GM21528 (cell line): Measurements from ENCODE around the gene UBL4B.

ENCODE experiments used
- ATAC-seq: cut with Tn5 transposase; IDR thresholded peaks from one replicate; pipeline ENCODE4 v1.9.1; 2021; ENCODE audit warnings: mild to moderate bottlenecking, moderate library complexity; ENCODE audit not compliant: unreplicated experiment, low FRiP score

UBL4B gene

GRCh38 chr1:110112656-110113055, 413 bp downstream of the UBL4B start:
- no peak for ATAC-seq

- ATAC-seq = no peak
Observed at GRCh38 chr1:110113551-110113950, 1.3 kb downstream of the UBL4B start.

GRCh38 chr1:110114173-110114572, 1.9 kb downstream of the UBL4B start:
- ATAC-seq = no peak

- no peak for ATAC-seq
Observed at GRCh38 chr1:110114784-110115183, 2.5 kb downstream of the UBL4B start.

GRCh38 chr1:110118636-110119396, 6.6 kb downstream of the UBL4B start:
- no peak for ATAC-seq

GRCh38 chr1:110119843-110120242, 7.6 kb downstream of the UBL4B start:
- ATAC-seq = no peak

- no peak for ATAC-seq
Observed at GRCh38 chr1:110120960-110121561, 8.8 kb downstream of the UBL4B start.

- no peak for ATAC-seq
Observed at GRCh38 chr1:110123224-110123623, 11.0 kb downstream of the UBL4B start.

- no peak for ATAC-seq
Observed at GRCh38 chr1:110125810-110126209, 13.6 kb downstream of the UBL4B start.

- ATAC-seq = no peak
Observed at GRCh38 chr1:110130113-110130591, 17.9 kb downstream of the UBL4B start.

- no peak for ATAC-seq
Observed at GRCh38 chr1:110130989-110131388, 18.7 kb downstream of the UBL4B start.

- ATAC-seq = no peak
Observed at GRCh38 chr1:110132682-110133081, 20.4 kb downstream of the UBL4B start.

- ATAC-seq = no peak
Observed at GRCh38 chr1:110133436-110133835, 21.2 kb downstream of the UBL4B start.

- ATAC-seq = no peak
Observed at GRCh38 chr1:110134050-110134595, 21.9 kb downstream of the UBL4B start.

- ATAC-seq = no peak
Observed at GRCh38 chr1:110135246-110135645, 23.0 kb downstream of the UBL4B start.

GRCh38 chr1:110135666-110136065, 23.4 kb downstream of the UBL4B start:
- no peak for ATAC-seq

- ATAC-seq = no peak
Observed at GRCh38 chr1:110136911-110137310, 24.7 kb downstream of the UBL4B start.

GRCh38 chr1:110138956-110139355, 26.7 kb downstream of the UBL4B start:
- no peak for ATAC-seq

GRCh38 chr1:110144366-110144765, 32.1 kb downstream of the UBL4B start:
- no peak for ATAC-seq

- ATAC-seq = no peak
Observed at GRCh38 chr1:110148961-110149360, 36.7 kb downstream of the UBL4B start.

- ATAC-seq = no peak
Observed at GRCh38 chr1:110150330-110151174, 38.3 kb downstream of the UBL4B start, which contains the start of gene SLC6A17. Gene SLC6A17 (plus strand): TSS chr1:110150494. CDS start chr1:110166930, 16,436 bp downstream.
